KOPT-K1 (cell line): ENCODE measurements around the gene DOCK9.

ENCODE experiments used
- H3K27ac ChIP-seq: fragments of 200-600 bp; sonication (generic); 2 replicates; pipeline ENCODE4 v1.5.1; 2016; ENCODE audit warnings: antibody characterized with exemption, mild to moderate bottlenecking, low read depth, low read length; ENCODE audit not compliant: poor library complexity, severe bottlenecking
- H3K36me3 ChIP-seq: fragments of 200-600 bp; sonication (generic); 2 replicates; pipeline ENCODE4 v1.5.1; 2017; ENCODE audit warnings: antibody characterized with exemption, mild to moderate bottlenecking, low read length, moderate library complexity; ENCODE audit not compliant: insufficient read depth
- H3K9me3 ChIP-seq: fragments of 200-600 bp; sonication (generic); 2 replicates; pipeline ENCODE4 v1.5.1; 2017; ENCODE audit warnings: antibody characterized with exemption, low read length, mild to moderate bottlenecking; ENCODE audit not compliant: insufficient read depth, poor library complexity, severe bottlenecking

Gene DOCK9

GRCh38 chr13:98977568-98978265 lies at the start of gene DOCK9:
Gene DOCK9 (minus strand): TSS chr13:98978064. CDS start chr13:98977909, 155 bp downstream.
- Histone ChIP-seq H3K9me3 (no peaks in the 10 kb centered on the region), H3K36me3 (no peaks in the 10 kb centered on the region), H3K27ac (no peak within 1 kb of the TSS)

- Histone ChIP-seq H3K27ac (no peak overlapping the region), H3K9me3 (peaks cover 6% of the 10 kb centered on the region), H3K36me3 (no peaks in the 10 kb centered on the region)
Observed at GRCh38 chr13:99027260-99027659, 49.4 kb upstream of the DOCK9 start.

GRCh38 chr13:99022941-99023340 lies 45.1 kb upstream of the DOCK9 start:
- Histone ChIP-seq H3K36me3 (no peaks in the 10 kb centered on the region), H3K9me3 (no peaks in the 10 kb centered on the region), H3K27ac (no peak overlapping the region)

- Histone ChIP-seq H3K36me3 (no peaks in the 10 kb centered on the region), H3K27ac (no peak overlapping the region), H3K9me3 (no peaks in the 10 kb centered on the region)
Observed at GRCh38 chr13:99018418-99019180, 40.7 kb upstream of the DOCK9 start.

- H3K36me3 ChIP-seq: no peaks in the 10 kb centered on the region
- no peaks in the 10 kb centered on the region for H3K9me3 ChIP-seq
- H3K27ac ChIP-seq: no peak overlapping the region
Observed at GRCh38 chr13:99015606-99016490, 38.0 kb upstream of the DOCK9 start.

- H3K9me3 ChIP-seq: no peaks in the 10 kb centered on the region
- no peak overlapping the region for H3K27ac ChIP-seq
- no peaks in the 10 kb centered on the region for H3K36me3 ChIP-seq
Observed at GRCh38 chr13:99014522-99014921, 36.7 kb upstream of the DOCK9 start.

GRCh38 chr13:99013951-99014350 lies 36.1 kb upstream of the DOCK9 start:
- H3K27ac ChIP-seq: no peak overlapping the region
- no peaks in the 10 kb centered on the region for H3K9me3 ChIP-seq
- no peaks in the 10 kb centered on the region for H3K36me3 ChIP-seq

- Histone ChIP-seq H3K27ac (no peak overlapping the region), H3K9me3 (no peaks in the 10 kb centered on the region), H3K36me3 (no peaks in the 10 kb centered on the region)
Observed at GRCh38 chr13:99012539-99012938, 34.7 kb upstream of the DOCK9 start.

- Histone ChIP-seq H3K27ac (no peak overlapping the region), H3K36me3 (no peaks in the 10 kb centered on the region), H3K9me3 (no peaks in the 10 kb centered on the region)
Observed at GRCh38 chr13:99009987-99010551, 32.2 kb upstream of the DOCK9 start.

- no peaks in the 10 kb centered on the region for H3K9me3 ChIP-seq
- no peak overlapping the region for H3K27ac ChIP-seq
- no peaks in the 10 kb centered on the region for H3K36me3 ChIP-seq
Observed at GRCh38 chr13:99008577-99008976, 30.7 kb upstream of the DOCK9 start.

- no peaks in the 10 kb centered on the region for H3K9me3 ChIP-seq
- H3K27ac ChIP-seq: no peak overlapping the region
- no peaks in the 10 kb centered on the region for H3K36me3 ChIP-seq
Observed at GRCh38 chr13:99007414-99007986, 29.6 kb upstream of the DOCK9 start.

GRCh38 chr13:99005609-99006008 lies 27.7 kb upstream of the DOCK9 start:
- H3K27ac ChIP-seq: no peak overlapping the region
- no peaks in the 10 kb centered on the region for H3K36me3 ChIP-seq
- no peaks in the 10 kb centered on the region for H3K9me3 ChIP-seq

GRCh38 chr13:99004978-99005377 lies 27.1 kb upstream of the DOCK9 start:
- Histone ChIP-seq H3K27ac (no peak overlapping the region), H3K9me3 (no peaks in the 10 kb centered on the region), H3K36me3 (no peaks in the 10 kb centered on the region)

- Histone ChIP-seq H3K36me3 (no peaks in the 10 kb centered on the region), H3K27ac (no peak overlapping the region), H3K9me3 (no peaks in the 10 kb centered on the region)
Observed at GRCh38 chr13:99003851-99004471, 26.1 kb upstream of the DOCK9 start.
